A549 (cell line): Measurements from ENCODE around the gene ARPP21. TPM values are rescaled to one million over a fixed set of nuclear protein-coding genes. Genes with fewer than 3 reads are reported as not detected.

ENCODE experiments used
- ATAC-seq, 2 experiments: fragments of 200-7000 bp in 1 of 2; fragments of >200 bp in 1 of 2; cut with Nextera tagmentation in 1 of 2; cut with Tn5 transposase in 1 of 2; 3 replicates each; pipeline versions ENCODE4 v1.8.0 to v1.9.1; 2018 to 2020; ENCODE audit warnings: mild to moderate bottlenecking in 1 of 2, moderate library complexity in 1 of 2
- CTCF ChIA-PET: fragments of 300-600 bp; sonication (Branson Sonifier 250); formaldehyde crosslinking; extraction: SDS; loops from one replicate; lab custom pipeline; 2021; ENCODE audit warnings: antibody characterized with exemption, inconsistent platforms; lab: Yijun Ruan, JAX
- POLR2A ChIA-PET: fragments of 350-600 bp; formaldehyde crosslinking; extraction: SDS; loops from one replicate; lab custom pipeline; 2021; ENCODE audit warnings: antibody characterized with exemption, inconsistent platforms; lab: Yijun Ruan, JAX
- DNase-seq, 2 experiments: peaks; one replicate each; pipeline versions ENCODE4 v3.0.0 to v3.0.0-alpha.2; 2011 to 2016; ENCODE audit warnings: low read depth in 1 of 2, low spot score in 1 of 2
- FAIRE-seq: peaks from 2 replicates; lab custom pipeline; 2011; peaks lifted over from hg19 to GRCh38; lab: Jason Lieb, UNC
- H3K27ac ChIP-seq, 2 experiments: fragments of >200 bp; sonication (Bioruptor Twin); formaldehyde crosslinking; 3 replicates each; pipeline ENCODE4 v1.5.1; 2016 to 2017
- H3K4me1 ChIP-seq: fragments of >200 bp; sonication (Bioruptor Twin); formaldehyde crosslinking; 3 replicates; pipeline ENCODE4 v1.6.1; 2016
- H3K4me2 ChIP-seq: fragments of >200 bp; sonication (Bioruptor Twin); formaldehyde crosslinking; 3 replicates; pipeline ENCODE4 v1.6.1; 2016
- H3K4me3 ChIP-seq: fragments of >200 bp; sonication (Bioruptor Twin); formaldehyde crosslinking; 3 replicates; pipeline ENCODE4 v1.5.1; 2016
- H3K9me3 ChIP-seq: fragments of >200 bp; sonication (Bioruptor Twin); formaldehyde crosslinking; 3 replicates; pipeline ENCODE4 v1.6.1; 2016
- BHLHE40 ChIP-seq: IDR thresholded peaks from 2 replicates; pipeline ENCODE4 v1.6.1; 2012; ENCODE audit warnings: low read depth, low read length, inconsistent platforms
- CBX2 ChIP-seq: fragments of 200-600 bp; sonication (generic); IDR thresholded peaks from 2 replicates; pipeline ENCODE4 v1.6.1; 2016; ENCODE audit warnings: low read depth, mild to moderate bottlenecking, borderline replicate concordance
- CBX8 ChIP-seq: fragments of 200-600 bp; sonication (generic); IDR thresholded peaks from 2 replicates; pipeline ENCODE4 v1.6.1; 2016
- CEBPB ChIP-seq, 2 experiments: fragments of >200 bp in 1 of 2; sonication (Bioruptor Twin) in 1 of 2; formaldehyde crosslinking in 1 of 2; IDR thresholded peaks; 2 replicates each; pipeline ENCODE4 v1.6.1; 2012 to 2016
- CHD2 ChIP-seq: fragments of 150-350 bp; IDR thresholded peaks from 2 replicates; pipeline ENCODE4 v1.6.1; 2014; ENCODE audit warnings: low read length; ENCODE audit not compliant: partially characterized antibody
- CHD4 ChIP-seq: fragments of 200-600 bp; sonication (generic); IDR thresholded peaks from 2 replicates; pipeline ENCODE4 v1.6.1; 2016; ENCODE audit warnings: antibody characterized with exemption, mild to moderate bottlenecking, borderline replicate concordance
- EHF ChIP-seq: fragments of 250-450 bp; sonication (Bioruptor Pico); IDR thresholded peaks from 2 replicates; pipeline ENCODE4 v1.5.0; 2020; ENCODE audit warnings: mild to moderate bottlenecking
- EHMT2 ChIP-seq: fragments of 200-600 bp; sonication (generic); IDR thresholded peaks from 2 replicates; pipeline ENCODE4 v1.6.1; 2016; ENCODE audit warnings: antibody characterized with exemption, low read depth, mild to moderate bottlenecking, moderate library complexity
- EP300 ChIP-seq, 2 experiments: fragments of >200 bp; sonication (Bioruptor Twin); formaldehyde crosslinking; IDR thresholded peaks; 2 replicates in 1 of 2; 3 replicates in 1 of 2; pipeline ENCODE4 v1.6.1; 2016 to 2017
- ESRRA ChIP-seq: fragments of 150-350 bp; IDR thresholded peaks from 2 replicates; pipeline ENCODE4 v1.6.1; 2014; ENCODE audit warnings: mild to moderate bottlenecking, low read length, borderline replicate concordance
- HDAC2 ChIP-seq: fragments of 200-600 bp; sonication (generic); IDR thresholded peaks from 2 replicates; pipeline ENCODE4 v1.6.1; 2016
- HOXB13 ChIP-seq: fragments of 250-450 bp; sonication (Bioruptor Pico); IDR thresholded peaks from 2 replicates; pipeline ENCODE4 v1.5.0; 2020; ENCODE audit warnings: low read depth, mild to moderate bottlenecking, moderate library complexity
- HOXB5 ChIP-seq: fragments of 250-450 bp; sonication (Bioruptor Pico); IDR thresholded peaks from 2 replicates; pipeline ENCODE4 v1.5.0; 2020; ENCODE audit warnings: mild to moderate bottlenecking, moderate library complexity
- JUN ChIP-seq, 2 experiments: fragments of >200 bp; sonication (Bioruptor Twin); formaldehyde crosslinking; IDR thresholded peaks; 2 replicates in 1 of 2; 3 replicates in 1 of 2; pipeline ENCODE4 v1.6.1; 2016 to 2017
- KDM1A ChIP-seq: fragments of 200-600 bp; sonication (generic); IDR thresholded peaks from 2 replicates; pipeline ENCODE4 v1.6.1; 2016; ENCODE audit warnings: low read depth, mild to moderate bottlenecking
- KDM5A ChIP-seq: fragments of 200-600 bp; sonication (generic); IDR thresholded peaks from 2 replicates; pipeline ENCODE4 v1.6.1; 2016; ENCODE audit warnings: antibody characterized with exemption, mild to moderate bottlenecking
- MAFK ChIP-seq: fragments of 450-650 bp; IDR thresholded peaks from 2 replicates; pipeline ENCODE4 v1.6.1; 2014; ENCODE audit not compliant: partially characterized antibody
- MAZ ChIP-seq: fragments of 150-350 bp; IDR thresholded peaks from 2 replicates; pipeline ENCODE4 v1.6.1; 2014; ENCODE audit warnings: antibody characterized with exemption, low read depth, low read length, borderline replicate concordance
- MYC ChIP-seq: IDR thresholded peaks from 2 replicates; pipeline ENCODE4 v1.6.1; 2012; ENCODE audit warnings: mild to moderate bottlenecking, inconsistent platforms, low read length, improper control_type of control experiment, borderline replicate concordance
- NFE2L2 ChIP-seq: fragments of 150-350 bp; conservative IDR thresholded peaks from 2 replicates; pipeline ENCODE4 v1.6.1; 2014; ENCODE audit warnings: low read length
- PHF8 ChIP-seq: fragments of 200-600 bp; sonication (generic); IDR thresholded peaks from 2 replicates; pipeline ENCODE4 v1.6.1; 2016; ENCODE audit warnings: low read depth, mild to moderate bottlenecking, antibody characterized with exemption, moderate library complexity, borderline replicate concordance
- RARB ChIP-seq: fragments of 250-450 bp; sonication (Bioruptor Pico); IDR thresholded peaks from 2 replicates; pipeline ENCODE4 v1.8.0; 2021; ENCODE audit warnings: mild to moderate bottlenecking, moderate library complexity
- RCOR1 ChIP-seq: fragments of 150-350 bp; IDR thresholded peaks from 2 replicates; pipeline ENCODE4 v1.6.1; 2014; ENCODE audit warnings: antibody characterized with exemption, low read length, low read depth
- RNF2 ChIP-seq: fragments of 200-600 bp; sonication (generic); IDR thresholded peaks from 2 replicates; pipeline ENCODE4 v1.6.1; 2016; ENCODE audit warnings: low read depth, mild to moderate bottlenecking, antibody characterized with exemption, moderate library complexity, borderline replicate concordance
- SREBF2 ChIP-seq: fragments of 450-650 bp; IDR thresholded peaks from 2 replicates; pipeline ENCODE4 v1.6.1; 2014; ENCODE audit warnings: mild to moderate bottlenecking, moderate library complexity
- ZC3H11A ChIP-seq: fragments of 450-650 bp; IDR thresholded peaks from 2 replicates; pipeline ENCODE4 v1.6.1; 2014; ENCODE audit warnings: antibody characterized with exemption, mild to moderate bottlenecking
- ZSCAN20 ChIP-seq: fragments of 250-450 bp; sonication (Bioruptor Pico); IDR thresholded peaks from 2 replicates; pipeline ENCODE4 v1.8.0; 2022; ENCODE audit warnings: mild to moderate bottlenecking, moderate library complexity
- WGBS: methylation state at CpG from one replicate; pipeline ENCODE4 v1.1.6; 2017; ENCODE audit errors: missing lambda C conversion rate; 5-methylcytosine and 5-hydroxymethylcytosine counted together
- polyA plus RNA-seq, 4 experiments: library from polyadenylated mRNA; depleted of rRNA in 3 of 4; stranded (reverse); fragments of >200 nt; fragmentation: RNase III in 1 of 4; extraction: RNeasy Plus Mini Kit Qiagen cat#74134 plus additional on column Dnase treatment in 1 of 4; gene quantifications; 2 replicates in 3 of 4; 3 replicates in 1 of 4; pipeline ENCODE4 v1.2.3, GENCODE V29; 2011 to 2017
- TF ChIP-seq, protein P1 (sequence below): fragments of 250-450 bp; sonication (Bioruptor Pico); IDR thresholded peaks from 2 replicates; pipeline ENCODE4 v1.5.0; 2020; ENCODE audit warnings: low read depth, mild to moderate bottlenecking, moderate library complexity
- TF ChIP-seq, protein P2 (sequence below): fragments of >200 bp; sonication (Bioruptor Twin); formaldehyde crosslinking; IDR thresholded peaks from 3 replicates; pipeline ENCODE4 v1.6.1; 2016
- TF ChIP-seq, protein P3 (sequence below): fragments of 150-350 bp; IDR thresholded peaks from 2 replicates; pipeline ENCODE4 v1.6.1; 2014; ENCODE audit warnings: low read depth, mild to moderate bottlenecking, low read length
- TF ChIP-seq, protein P4 (sequence below): IDR thresholded peaks from 2 replicates; pipeline ENCODE4 v1.6.1; 2012
- TF ChIP-seq, protein P5 (sequence below): IDR thresholded peaks from 2 replicates; pipeline ENCODE4 v1.6.1; 2012; ENCODE audit warnings: low read depth, borderline replicate concordance
- TF ChIP-seq, protein P6 (sequence below): IDR thresholded peaks from 2 replicates; pipeline ENCODE4 v1.6.1; 2012

ARPP21 gene
- polyA plus RNA-seq, 2 of the 4 experiments (the other 2 are of a cell fraction): 0.03 TPM; not detected in 1

DNA sequence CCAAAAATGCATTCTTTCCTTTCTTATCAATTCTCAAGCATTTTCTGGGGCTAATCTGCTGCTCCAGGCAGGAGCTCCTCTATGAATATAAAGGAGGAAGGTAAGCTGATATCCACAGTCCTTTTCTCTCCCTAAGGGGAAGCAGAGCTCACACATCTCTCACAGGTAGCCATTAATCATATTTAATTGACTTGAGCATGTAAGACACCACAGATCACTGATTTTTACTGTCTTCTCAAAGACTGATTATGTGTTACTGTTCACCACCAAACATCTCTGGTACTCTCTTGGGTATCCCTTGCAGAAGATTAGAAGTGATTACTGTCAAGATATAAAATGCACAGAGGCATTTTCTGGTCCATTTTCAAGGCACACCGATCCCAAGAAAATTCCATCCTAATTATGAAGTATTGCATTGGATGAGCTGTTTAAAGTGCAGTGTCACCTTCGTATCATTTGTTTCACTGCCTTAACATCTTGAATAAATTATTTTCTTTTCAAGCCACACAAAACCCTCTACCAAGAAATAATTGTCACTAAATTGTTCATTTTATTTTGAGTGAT is 100.7 kb downstream of the ARPP21 start:
- WGBS: 39% methylated on average over 2 of the region's 2 CpGs
- no peak for ATAC-seq
- ChIA-PET POLR2A (no interaction called here), CTCF (no interaction called here)
- no peak for FAIRE-seq
- Histone ChIP-seq H3K27ac (no peak overlapping the region), H3K4me3 (no peak overlapping the region), H3K4me2 (no peak overlapping the region), H3K9me3 (no peaks in the 10 kb centered on the region), H3K4me1 (no peaks in the 10 kb centered on the region)
- TF ChIP-seq, protein P1, sequence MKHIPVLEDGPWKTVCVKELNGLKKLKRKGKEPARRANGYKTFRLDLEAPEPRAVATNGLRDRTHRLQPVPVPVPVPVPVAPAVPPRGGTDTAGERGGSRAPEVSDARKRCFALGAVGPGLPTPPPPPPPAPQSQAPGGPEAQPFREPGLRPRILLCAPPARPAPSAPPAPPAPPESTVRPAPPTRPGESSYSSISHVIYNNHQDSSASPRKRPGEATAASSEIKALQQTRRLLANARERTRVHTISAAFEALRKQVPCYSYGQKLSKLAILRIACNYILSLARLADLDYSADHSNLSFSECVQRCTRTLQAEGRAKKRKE (CRISPR knock-in tag): no peak
- no peak for TF ChIP-seq MAFK
- no peak for TF ChIP-seq RARB (CRISPR knock-in tag)
- TF ChIP-seq CHD2: no peak
- TF ChIP-seq MYC: no peak
- no peak for TF ChIP-seq CEBPB (IDR thresholded peaks at IDR 0.05)
- TF ChIP-seq, protein P2, sequence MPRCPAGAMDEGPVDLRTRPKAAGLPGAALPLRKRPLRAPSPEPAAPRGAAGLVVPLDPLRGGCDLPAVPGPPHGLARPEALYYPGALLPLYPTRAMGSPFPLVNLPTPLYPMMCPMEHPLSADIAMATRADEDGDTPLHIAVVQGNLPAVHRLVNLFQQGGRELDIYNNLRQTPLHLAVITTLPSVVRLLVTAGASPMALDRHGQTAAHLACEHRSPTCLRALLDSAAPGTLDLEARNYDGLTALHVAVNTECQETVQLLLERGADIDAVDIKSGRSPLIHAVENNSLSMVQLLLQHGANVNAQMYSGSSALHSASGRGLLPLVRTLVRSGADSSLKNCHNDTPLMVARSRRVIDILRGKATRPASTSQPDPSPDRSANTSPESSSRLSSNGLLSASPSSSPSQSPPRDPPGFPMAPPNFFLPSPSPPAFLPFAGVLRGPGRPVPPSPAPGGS: no peak
- TF ChIP-seq EHF: no peak
- TF ChIP-seq EP300 (IDR thresholded peaks at IDR 0.05): no peak
- TF ChIP-seq, protein P3, sequence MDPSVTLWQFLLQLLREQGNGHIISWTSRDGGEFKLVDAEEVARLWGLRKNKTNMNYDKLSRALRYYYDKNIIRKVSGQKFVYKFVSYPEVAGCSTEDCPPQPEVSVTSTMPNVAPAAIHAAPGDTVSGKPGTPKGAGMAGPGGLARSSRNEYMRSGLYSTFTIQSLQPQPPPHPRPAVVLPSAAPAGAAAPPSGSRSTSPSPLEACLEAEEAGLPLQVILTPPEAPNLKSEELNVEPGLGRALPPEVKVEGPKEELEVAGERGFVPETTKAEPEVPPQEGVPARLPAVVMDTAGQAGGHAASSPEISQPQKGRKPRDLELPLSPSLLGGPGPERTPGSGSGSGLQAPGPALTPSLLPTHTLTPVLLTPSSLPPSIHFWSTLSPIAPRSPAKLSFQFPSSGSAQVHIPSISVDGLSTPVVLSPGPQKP: no peak
- no peak for TF ChIP-seq CHD4
- TF ChIP-seq EHMT2: no peak
- no peak for TF ChIP-seq ESRRA
- TF ChIP-seq, protein P4, sequence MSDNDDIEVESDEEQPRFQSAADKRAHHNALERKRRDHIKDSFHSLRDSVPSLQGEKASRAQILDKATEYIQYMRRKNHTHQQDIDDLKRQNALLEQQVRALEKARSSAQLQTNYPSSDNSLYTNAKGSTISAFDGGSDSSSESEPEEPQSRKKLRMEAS: no peak
- TF ChIP-seq HOXB5 (CRISPR knock-in tag): no peak
- TF ChIP-seq KDM5A: no peak
- TF ChIP-seq HOXB13 (CRISPR knock-in tag): no peak
- no peak for TF ChIP-seq CBX2
- no peak for TF ChIP-seq BHLHE40
- TF ChIP-seq PHF8: no peak
- DNase-seq: no peak

DNA sequence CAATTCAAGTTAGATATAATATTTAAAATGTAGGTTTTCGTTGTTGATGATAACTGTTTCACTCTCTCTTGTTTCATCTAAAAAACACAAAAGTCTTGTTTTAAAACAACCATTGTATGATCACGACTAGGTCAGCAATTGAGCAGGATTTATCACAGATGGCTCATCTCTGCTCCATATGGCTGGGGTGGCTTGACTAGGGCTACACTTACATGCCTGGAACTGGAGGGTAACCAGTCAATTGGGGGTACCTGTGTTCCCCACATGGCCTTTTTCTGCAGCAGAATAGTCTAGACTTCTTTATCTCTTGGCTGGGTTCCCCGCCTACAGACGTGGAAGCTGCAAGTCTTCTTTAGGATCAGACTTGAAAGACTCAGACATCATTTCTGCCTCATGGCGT is 103.9 kb downstream of the ARPP21 start:
- H3K4me1 ChIP-seq: no peaks in the 10 kb centered on the region
- no peak overlapping the region for H3K4me2 ChIP-seq
- no peak overlapping the region for H3K27ac ChIP-seq
- 46% methylated on average over 5 of the region's 5 CpGs for WGBS
- DNase-seq (no peak), ATAC-seq (no peak), FAIRE-seq (no peak)
- no peaks in the 10 kb centered on the region for H3K9me3 ChIP-seq
- ChIA-PET POLR2A (no interaction called here), CTCF (interaction anchor here (0.9 kb wide), 1 partner anchor 27 kb away, joined by 3 read pairs; no protein-coding TSS in a partner anchor)
- H3K4me3 ChIP-seq: no peak overlapping the region
- TF ChIP-seq MAZ (no peak), KDM1A (no peak), JUN (IDR thresholded peaks at IDR 0.05) (no peak), SREBF2 (no peak), RNF2 (no peak), ZC3H11A (no peak), NFE2L2 (no peak), RCOR1 (no peak), MAFK (no peak), CHD2 (no peak), ESRRA (no peak), ZSCAN20 (CRISPR knock-in tag) (no peak), CBX8 (no peak), HDAC2 (no peak)
- TF ChIP-seq, protein P5, sequence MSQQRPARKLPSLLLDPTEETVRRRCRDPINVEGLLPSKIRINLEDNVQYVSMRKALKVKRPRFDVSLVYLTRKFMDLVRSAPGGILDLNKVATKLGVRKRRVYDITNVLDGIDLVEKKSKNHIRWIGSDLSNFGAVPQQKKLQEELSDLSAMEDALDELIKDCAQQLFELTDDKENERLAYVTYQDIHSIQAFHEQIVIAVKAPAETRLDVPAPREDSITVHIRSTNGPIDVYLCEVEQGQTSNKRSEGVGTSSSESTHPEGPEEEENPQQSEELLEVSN: no peak
- TF ChIP-seq, protein P6, sequence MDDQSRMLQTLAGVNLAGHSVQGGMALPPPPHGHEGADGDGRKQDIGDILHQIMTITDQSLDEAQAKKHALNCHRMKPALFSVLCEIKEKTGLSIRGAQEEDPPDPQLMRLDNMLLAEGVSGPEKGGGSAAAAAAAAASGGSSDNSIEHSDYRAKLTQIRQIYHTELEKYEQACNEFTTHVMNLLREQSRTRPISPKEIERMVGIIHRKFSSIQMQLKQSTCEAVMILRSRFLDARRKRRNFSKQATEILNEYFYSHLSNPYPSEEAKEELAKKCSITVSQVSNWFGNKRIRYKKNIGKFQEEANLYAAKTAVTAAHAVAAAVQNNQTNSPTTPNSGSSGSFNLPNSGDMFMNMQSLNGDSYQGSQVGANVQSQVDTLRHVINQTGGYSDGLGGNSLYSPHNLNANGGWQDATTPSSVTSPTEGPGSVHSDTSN: no peak
- TF ChIP-seq, protein P2: no peak
